RKO (cell line): ENCODE measurements around the gene KCNQ4.

Source experiments
- DNase-seq: peaks from one replicate; pipeline ENCODE4 v3.0.0-alpha.2; 2016; ENCODE audit warnings: low spot score

KCNQ4 gene

GRCh38 chr1:40795811-40796586, 12.4 kb downstream of the KCNQ4 start:
- no peak for DNase-seq

- DNase-seq, result no peak
These were observed 13.5 kb downstream of the KCNQ4 start for GRCh38 chr1:40796939-40797667.

DNA sequence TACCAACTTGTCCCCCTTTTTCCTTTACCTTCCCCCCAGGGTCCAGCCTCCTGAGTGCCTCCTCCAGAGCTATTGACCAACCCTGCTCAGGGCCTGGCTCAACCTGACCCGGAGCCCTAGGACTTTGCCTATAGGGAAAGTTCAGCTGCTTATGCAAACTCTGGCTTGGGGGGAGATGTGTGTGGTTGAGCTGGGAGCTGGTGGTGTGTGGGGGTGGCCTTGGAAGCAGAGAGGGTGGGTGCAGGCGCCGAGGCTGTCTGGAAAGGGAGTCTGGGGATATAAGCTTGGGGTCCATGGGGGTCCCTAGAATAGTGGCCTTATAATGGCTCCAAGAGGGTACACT, 14.1 kb downstream of the KCNQ4 start:
- DNase-seq, result no peak

DNA sequence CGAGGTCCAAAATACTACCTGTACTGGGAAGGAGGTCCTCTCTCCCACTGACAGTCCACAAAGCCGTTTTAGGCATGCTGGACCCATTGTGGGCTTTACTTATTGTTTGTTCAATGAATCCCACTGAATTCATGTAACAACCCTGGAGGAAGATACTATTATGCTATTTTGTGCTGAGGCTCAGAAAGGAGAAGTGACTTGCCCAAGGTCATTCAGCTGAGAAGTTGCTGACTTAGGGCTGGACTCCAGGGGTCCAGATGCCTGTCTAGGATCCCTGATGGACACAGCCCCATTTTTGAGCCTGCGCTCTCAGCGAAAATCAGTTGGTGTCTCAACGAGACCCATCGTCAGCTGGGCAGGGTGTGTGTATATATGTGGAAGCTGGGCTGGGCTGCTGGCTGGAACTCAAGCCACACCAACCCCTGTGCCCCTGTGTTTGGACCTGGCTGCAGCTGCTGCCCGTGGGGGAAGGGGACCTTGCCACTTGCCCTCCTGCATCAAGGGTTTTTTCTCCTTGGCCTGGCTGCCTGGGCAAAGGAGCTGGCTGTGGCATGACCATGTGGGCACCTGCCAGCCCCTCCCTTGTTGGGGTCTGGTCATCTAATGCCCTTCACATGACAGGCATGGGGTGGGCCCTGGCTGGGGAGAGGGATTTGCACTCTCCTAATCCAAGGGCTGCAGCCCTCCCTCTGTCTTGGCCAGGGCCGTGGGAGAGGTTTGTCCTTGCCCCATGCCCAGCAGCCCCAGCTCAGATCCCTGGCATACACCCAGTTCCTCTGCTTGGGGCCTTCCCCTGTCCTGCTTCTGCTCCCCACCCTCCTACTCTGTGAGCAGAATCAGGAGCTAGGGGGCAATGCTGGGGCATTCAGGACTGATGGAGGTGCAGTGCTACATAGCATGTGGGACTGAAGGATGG, 15.0 kb downstream of the KCNQ4 start:
- DNase-seq, result no peak

DNA sequence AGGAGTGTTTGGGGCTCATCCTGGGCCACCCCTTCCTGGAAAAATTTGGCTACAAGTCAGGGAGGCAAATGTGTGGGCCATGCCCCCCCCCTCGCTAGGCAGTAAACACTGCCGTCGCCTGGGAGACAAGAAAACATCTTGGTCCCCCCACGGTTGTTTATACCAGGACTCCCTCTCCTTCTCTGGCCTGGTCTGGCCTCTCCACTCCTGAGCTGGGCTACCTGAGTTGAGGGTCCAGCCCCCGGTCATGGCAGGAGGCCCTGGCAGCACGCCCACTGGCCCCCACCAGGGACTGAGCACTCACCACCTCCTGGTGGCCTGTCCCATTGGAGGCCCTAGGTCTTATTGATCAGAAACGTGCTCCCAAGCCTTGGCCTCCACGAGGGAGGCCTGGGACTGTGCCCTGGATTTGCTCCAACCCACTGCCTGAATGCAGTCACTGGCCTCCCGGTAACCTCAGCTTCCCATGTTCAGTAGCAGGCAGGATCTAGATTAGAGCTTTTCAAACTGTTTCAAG, 15.8 kb downstream of the KCNQ4 start:
- DNase-seq, result no peak

DNA sequence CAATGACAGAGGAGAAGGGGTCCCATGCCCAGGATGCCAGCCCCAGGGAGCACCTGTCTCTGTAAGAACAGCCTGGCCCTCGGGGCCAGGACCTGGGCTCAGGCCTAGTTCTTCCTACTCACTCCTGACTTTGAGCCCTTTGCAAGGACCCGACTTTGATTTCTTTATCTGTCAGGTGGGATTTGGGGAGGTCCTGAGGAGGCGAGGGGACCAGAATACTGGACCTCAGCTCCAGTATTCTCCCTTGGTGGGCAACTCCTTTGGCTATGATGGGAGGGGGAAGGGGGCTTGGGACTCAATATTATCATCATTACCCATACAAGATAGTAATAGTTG, 18.1 kb downstream of the KCNQ4 start:
- DNase-seq, result no peak

DNA sequence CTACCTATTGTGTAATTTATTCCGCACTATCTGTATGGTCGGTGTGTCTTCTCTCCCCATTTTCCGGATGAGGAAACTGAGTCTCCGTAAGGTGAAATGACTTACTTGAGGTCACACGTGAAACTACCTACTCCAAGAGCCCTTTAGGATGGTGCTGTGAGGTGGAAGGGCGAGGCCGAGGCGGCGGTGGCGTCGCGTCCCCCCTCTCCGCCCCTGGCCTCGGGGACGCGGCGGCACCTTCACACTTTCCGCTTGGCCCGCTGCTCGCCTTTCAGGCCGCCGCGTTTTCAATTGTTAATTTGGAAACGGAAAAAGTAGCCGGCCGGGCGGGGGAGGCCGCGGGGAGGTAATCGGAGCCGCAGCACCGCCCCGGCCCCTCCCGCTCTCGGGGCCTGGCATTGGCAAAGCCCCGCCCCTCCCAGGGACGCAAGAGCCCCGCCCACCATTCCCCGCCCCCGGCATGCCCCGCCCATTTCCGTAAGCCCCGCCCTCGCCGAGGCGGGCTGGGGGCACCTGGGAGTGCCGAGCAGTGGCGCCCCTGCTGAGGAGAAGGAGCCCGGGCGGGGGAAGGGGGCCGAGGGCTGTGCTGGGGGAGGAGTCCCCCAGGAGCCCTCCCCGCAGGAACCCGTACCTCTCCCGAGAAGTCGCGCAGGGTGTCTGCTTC, 18.6 kb downstream of the KCNQ4 start:
- no peak for DNase-seq

GRCh38 chr1:40802742-40803113, 19.1 kb downstream of the KCNQ4 start:
- DNase-seq, result no peak

GRCh38 chr1:40803447-40803846, 19.9 kb downstream of the KCNQ4 start:
- DNase-seq, result no peak

DNA sequence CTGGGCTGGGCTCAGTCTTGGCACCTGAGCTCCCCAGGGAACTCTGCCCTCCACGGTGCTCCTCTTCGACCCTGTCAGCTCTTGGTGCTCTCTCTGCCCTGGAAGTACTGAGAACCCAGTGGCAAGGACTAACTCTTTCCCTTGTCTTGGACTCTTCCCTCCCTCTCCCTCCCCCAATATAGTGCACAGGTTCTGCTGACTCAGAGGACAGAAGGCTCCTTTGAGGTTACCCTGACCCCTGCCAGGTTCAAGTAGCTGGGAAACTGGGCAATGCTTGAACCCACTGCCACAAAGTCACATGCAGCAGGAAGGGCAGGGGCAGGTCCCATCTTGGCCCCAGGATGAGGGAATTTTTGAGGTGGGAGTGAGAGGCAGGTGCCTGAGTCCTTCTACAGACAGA, 20.3 kb downstream of the KCNQ4 start:
- no peak for DNase-seq

DNA sequence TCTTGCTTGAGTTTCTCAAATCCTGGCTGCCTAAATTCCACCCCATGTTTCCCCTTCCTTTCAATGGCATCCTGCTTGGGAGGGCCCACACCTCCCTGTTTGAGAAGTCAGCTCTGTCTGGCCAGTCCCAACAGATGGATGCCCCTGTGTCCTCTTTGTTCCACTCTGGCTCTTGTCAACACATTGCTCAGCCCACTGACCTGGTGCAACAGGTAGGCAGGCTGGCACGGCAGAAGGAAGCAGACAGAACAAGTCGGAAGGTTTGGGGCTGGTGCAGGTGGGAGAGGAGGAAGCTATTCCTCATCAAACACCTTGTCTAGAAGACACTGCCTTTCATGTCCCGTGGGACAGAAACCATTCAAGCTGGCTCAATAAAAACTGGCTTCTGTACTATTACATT, 22.7 kb downstream of the KCNQ4 start:
- no peak for DNase-seq

DNA sequence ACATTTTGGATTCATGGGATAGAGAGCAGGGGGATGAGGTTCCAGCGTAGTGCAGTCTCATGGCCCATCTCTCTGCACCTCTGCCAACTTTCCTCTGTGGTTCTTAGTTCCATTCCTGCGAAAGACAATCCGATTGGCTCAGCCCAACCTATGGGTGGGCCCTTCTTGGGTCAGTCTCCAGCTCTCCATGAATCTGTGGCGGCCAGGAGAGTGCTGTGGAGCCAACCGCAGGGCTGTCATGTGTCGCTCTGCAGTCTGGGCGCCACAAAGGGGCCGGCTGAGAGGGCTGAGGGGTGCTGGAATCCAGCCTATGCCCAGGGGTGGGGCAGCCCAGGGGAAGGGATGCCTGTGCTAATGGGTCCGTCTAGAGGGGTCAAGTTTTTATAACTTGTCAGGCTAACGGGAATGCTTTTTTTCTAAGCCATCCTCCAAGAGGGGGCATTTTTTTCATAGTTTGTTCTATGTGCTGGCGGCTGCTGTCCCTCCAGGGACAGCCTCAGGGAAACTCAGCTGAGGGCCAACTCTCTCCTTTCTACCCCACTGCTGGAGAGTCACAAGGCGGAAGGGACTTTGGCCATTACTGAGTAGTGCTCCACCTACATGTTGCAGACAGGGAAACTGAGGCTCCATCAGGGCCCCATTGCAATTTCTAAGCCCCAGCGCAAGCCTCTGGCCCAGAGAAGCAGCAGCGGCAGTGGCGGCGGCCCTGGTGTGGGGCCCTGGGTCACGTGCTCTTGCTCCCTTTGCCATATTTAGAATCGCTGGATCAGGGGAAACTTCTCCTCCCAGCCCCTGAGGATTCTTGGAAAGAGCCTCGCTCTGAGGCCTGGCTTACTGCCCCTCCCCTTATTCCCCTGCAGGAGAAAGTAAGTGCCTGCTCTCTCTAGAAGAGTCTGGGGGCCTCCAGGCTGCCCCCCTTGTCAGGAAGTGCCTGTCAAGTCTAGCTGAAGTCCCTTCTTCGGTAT, 23.4 kb downstream of the KCNQ4 start:
- DNase-seq, result no peak

DNA sequence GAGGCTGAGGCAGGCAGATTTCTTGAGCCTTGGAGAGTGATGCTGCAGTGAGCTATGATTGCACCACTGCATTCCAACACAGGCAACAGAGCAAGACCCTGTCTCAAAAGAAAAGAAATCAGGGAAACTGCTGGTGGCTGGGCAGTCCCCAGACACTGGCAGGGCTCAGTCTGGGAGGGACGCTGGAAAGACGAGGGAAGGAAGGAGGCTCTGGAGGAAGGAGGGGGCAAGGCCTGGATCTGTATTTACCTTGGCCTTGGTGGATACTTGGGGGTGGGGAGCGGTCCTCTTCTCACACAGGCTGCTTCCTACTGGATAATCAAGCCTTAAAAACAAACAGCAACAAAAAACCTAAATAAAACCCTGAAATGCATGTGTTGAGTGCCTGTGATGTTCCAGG, 24.4 kb downstream of the KCNQ4 start:
- no peak for DNase-seq

DNA sequence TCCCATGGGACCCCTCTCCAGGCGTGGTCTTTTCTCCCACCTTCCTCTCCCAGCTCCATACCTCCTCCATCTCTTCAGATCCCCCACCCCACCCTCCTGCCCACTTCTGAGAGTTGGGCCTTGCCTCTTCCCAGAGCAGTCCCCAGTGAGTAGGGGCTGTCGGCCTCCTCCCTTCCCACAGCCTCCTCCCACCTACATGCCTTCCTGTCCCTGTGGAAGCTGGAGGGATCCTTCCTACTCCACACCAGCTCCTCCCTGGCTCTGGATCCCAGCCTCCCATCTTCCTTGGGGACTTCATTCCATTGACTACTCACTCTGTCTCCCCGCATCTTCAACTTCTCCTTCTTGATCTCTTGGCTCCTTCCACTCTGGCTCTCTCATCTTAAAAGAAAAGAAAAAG, 24.9 kb downstream of the KCNQ4 start:
- DNase-seq, result no peak

- no peak for DNase-seq
These were observed 25.3 kb downstream of the KCNQ4 start for GRCh38 chr1:40808909-40809308.

GRCh38 chr1:40810927-40811326, 27.3 kb downstream of the KCNQ4 start:
- no peak for DNase-seq

GRCh38 chr1:40815420-40815819, 31.8 kb downstream of the KCNQ4 start:
- DNase-seq, result no peak

DNA sequence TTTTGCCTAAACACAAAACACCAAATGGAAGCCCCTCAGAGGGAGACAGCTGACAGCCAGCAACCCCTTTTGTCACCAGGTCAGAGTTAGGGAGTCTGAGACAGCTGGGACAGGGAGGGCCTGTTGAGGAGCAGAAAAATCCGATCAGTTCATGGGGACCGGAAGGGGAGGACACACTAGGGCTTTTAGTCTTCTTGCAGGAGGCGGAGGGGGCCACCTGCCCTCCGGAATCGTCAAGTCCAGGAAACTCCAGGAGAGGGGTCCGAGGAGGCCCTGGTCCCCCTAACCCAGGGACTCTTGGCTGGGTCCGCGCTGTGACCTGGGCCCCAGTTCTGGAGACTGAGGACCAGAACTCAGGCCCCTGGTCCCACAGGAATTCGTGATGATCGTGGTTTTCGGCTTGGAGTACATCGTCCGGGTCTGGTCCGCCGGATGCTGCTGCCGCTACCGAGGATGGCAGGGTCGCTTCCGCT, 34.2 kb downstream of the KCNQ4 start:
- no peak for DNase-seq

- DNase-seq, result no peak
These were observed 34.8 kb downstream of the KCNQ4 start for GRCh38 chr1:40818264-40818961.

GRCh38 chr1:40819101-40819500, 35.5 kb downstream of the KCNQ4 start:
- no peak for DNase-seq
